GM12878 (cell line): ENCODE data around the gene FERD3L. TPM values are rescaled to one million over a fixed set of nuclear protein-coding genes. Genes with fewer than 3 reads are reported as not detected.

Source experiments
- ATAC-seq: fragments of 200-7000 bp; cut with Tn5 transposase; 3 replicates; pipeline ENCODE4 v1.9.1; 2020; ENCODE audit warnings: mild to moderate bottlenecking, moderate library complexity
- BruUV-seq: library from RNA; stranded (reverse); fragments of 400-500 nt; replicated peaks from 2 replicates; lab custom pipeline; 2021; lab: Mats Ljungman, UMichigan
- CTCF ChIA-PET: fragments of 300-600 bp; sonication (Branson Sonifier 250); formaldehyde crosslinking; extraction: SDS; loops from one replicate; lab custom pipeline; 2021; ENCODE audit warnings: inconsistent platforms; lab: Yijun Ruan, JAX
- POLR2A ChIA-PET: fragments of 350-600 bp; formaldehyde crosslinking; extraction: SDS; loops from one replicate; lab custom pipeline; 2021; ENCODE audit warnings: inconsistent platforms; lab: Charles Lee
- RAD21 ChIA-PET: fragments of 300-600 bp; sonication (Branson Sonifier 250); formaldehyde crosslinking; loops from one replicate; lab custom pipeline; 2023; ENCODE audit warnings: antibody characterized with exemption; ENCODE audit not compliant: unreplicated experiment; lab: Charles Lee
- SMC1A ChIA-PET: fragments of 300-600 bp; sonication (Branson Sonifier 250); formaldehyde crosslinking; loops from one replicate; lab custom pipeline; 2023; ENCODE audit not compliant: unreplicated experiment, uncharacterized antibody; lab: Charles Lee
- DNase-seq: peaks from one replicate; pipeline ENCODE4 v3.0.0-alpha.2; 2011; ENCODE audit warnings: low read depth, low spot score
- FAIRE-seq: peaks from 3 replicates; lab custom pipeline; 2011; peaks lifted over from hg19 to GRCh38; lab: Jason Lieb, UNC
- H2AFZ ChIP-seq: 2 replicates; pipeline ENCODE4 v1.6.0; 2011; ENCODE audit warnings: low read depth, low read length, control low read depth; ENCODE audit not compliant: control insufficient read depth
- H3K27ac ChIP-seq: 2 replicates; pipeline ENCODE4 v1.5.1; 2011; ENCODE audit warnings: control low read depth; ENCODE audit not compliant: control insufficient read depth, insufficient read depth
- H3K27me3 ChIP-seq, 2 experiments: replicated peaks in 1 of 2; 2 replicates each; pipeline versions ENCODE4 v1.6.0 to v1.6.1; 2011; ENCODE audit warnings: low read length in 1 of 2; ENCODE audit not compliant: control insufficient read depth in 2 of 2, insufficient read depth in 2 of 2
- H3K36me3 ChIP-seq, 2 experiments: 2 replicates each; pipeline ENCODE4 v1.5.1; 2011; ENCODE audit warnings: low read length in 1 of 2; ENCODE audit not compliant: control insufficient read depth in 2 of 2, insufficient read depth in 2 of 2
- H3K4me1 ChIP-seq: 2 replicates; pipeline ENCODE4 v1.6.1; 2011; ENCODE audit warnings: mild to moderate bottlenecking, low read length, moderate library complexity, mixed read lengths; ENCODE audit not compliant: control insufficient read depth, insufficient read depth
- H3K4me2 ChIP-seq: 2 replicates; pipeline ENCODE4 v1.6.0; 2011; ENCODE audit warnings: control low read depth; ENCODE audit not compliant: control insufficient read depth, insufficient read depth
- H3K4me3 ChIP-seq: fragments of 200-600 bp; sonication (generic); 2 replicates; pipeline ENCODE4 v1.5.1; 2016
- H3K79me2 ChIP-seq: 2 replicates; pipeline ENCODE4 v1.6.0; 2011; ENCODE audit warnings: low read length; ENCODE audit not compliant: control insufficient read depth, insufficient read depth
- H3K9ac ChIP-seq: 2 replicates; pipeline ENCODE4 v1.8.0; 2011; ENCODE audit warnings: low read length, control low read depth, mixed read lengths; ENCODE audit not compliant: control insufficient read depth, insufficient read depth
- H3K9me3 ChIP-seq: replicated peaks from 3 replicates; pipeline ENCODE4 v1.5.1; 2011; ENCODE audit warnings: mild to moderate bottlenecking, low read length; ENCODE audit not compliant: control insufficient read depth, insufficient read depth
- H4K20me1 ChIP-seq: 2 replicates; pipeline ENCODE4 v1.6.0; 2011; ENCODE audit not compliant: control insufficient read depth, insufficient read depth
- BRCA1 ChIP-seq: IDR thresholded peaks from 2 replicates; pipeline ENCODE4 v1.6.1; 2011; ENCODE audit warnings: low read depth, low read length, improper control_type of control experiment
- EZH2 ChIP-seq: IDR thresholded peaks from 2 replicates; pipeline ENCODE4 v1.6.1; 2012; ENCODE audit warnings: low read depth, mild to moderate bottlenecking, control low read depth, inconsistent platforms, low read length, borderline replicate concordance; ENCODE audit not compliant: control insufficient read depth
- FOXK2 ChIP-seq: fragments of 450-650 bp; IDR thresholded peaks from 2 replicates; pipeline ENCODE4 v1.6.1; 2017; ENCODE audit warnings: mild to moderate bottlenecking, moderate library complexity
- GATAD2B ChIP-seq: fragments of 450-650 bp; conservative IDR thresholded peaks from 2 replicates; pipeline ENCODE4 v1.6.1; 2017; ENCODE audit warnings: low read depth, mild to moderate bottlenecking, moderate library complexity
- IRF4 ChIP-seq: IDR thresholded peaks from 2 replicates; pipeline ENCODE4 v1.6.1; 2011; ENCODE audit warnings: low read depth, low read length
- NFYB ChIP-seq: IDR thresholded peaks from 2 replicates; pipeline ENCODE4 v1.6.1; 2011; ENCODE audit warnings: low read depth, mild to moderate bottlenecking, low read length, improper control_type of control experiment, moderate library complexity; ENCODE audit not compliant: insufficient read depth
- NR2C1 ChIP-seq: fragments of 450-650 bp; IDR thresholded peaks from 2 replicates; pipeline ENCODE4 v1.6.1; 2017; ENCODE audit warnings: antibody characterized with exemption, mild to moderate bottlenecking, moderate library complexity
- PAX8 ChIP-seq: fragments of 450-650 bp; IDR thresholded peaks from 2 replicates; pipeline ENCODE4 v1.6.1; 2017; ENCODE audit warnings: mild to moderate bottlenecking, moderate library complexity
- POLR2AphosphoS5 ChIP-seq: IDR thresholded peaks from 2 replicates; pipeline ENCODE4 v1.6.1; 2011; ENCODE audit warnings: mild to moderate bottlenecking, low read length, inconsistent platforms
- RUNX3 ChIP-seq: IDR thresholded peaks from 2 replicates; pipeline ENCODE4 v1.6.1; 2012; ENCODE audit warnings: low read length, inconsistent platforms
- STAT3 ChIP-seq: IDR thresholded peaks from 2 replicates; pipeline ENCODE4 v1.6.1; 2011; ENCODE audit warnings: low read depth, low read length, improper control_type of control experiment
- SUPT20H ChIP-seq: IDR thresholded peaks from 2 replicates; pipeline ENCODE4 v1.6.1; 2011; ENCODE audit warnings: low read depth, mild to moderate bottlenecking, low read length, moderate library complexity, borderline replicate concordance; ENCODE audit not compliant: control insufficient read depth
- TAF1 ChIP-seq: IDR thresholded peaks from 2 replicates; pipeline ENCODE4 v1.6.1; 2011; ENCODE audit warnings: mild to moderate bottlenecking, low read depth, low read length, borderline replicate concordance
- ZBED1 ChIP-seq: IDR thresholded peaks from 2 replicates; pipeline ENCODE4 v1.6.1; 2016; ENCODE audit warnings: borderline replicate concordance
- WGBS: methylation state at CpG from one replicate; pipeline ENCODE4 v1.1.6; 2016; ENCODE audit warnings: low lambda C conversion rate; ENCODE audit not compliant: insufficient replicate concordance, insufficient coverage; ENCODE audit errors: missing lambda C conversion rate; 5-methylcytosine and 5-hydroxymethylcytosine counted together
- in situ Hi-C: fragments of 300-500 bp; cut with MboI; formaldehyde crosslinking; loops from 9 replicates; pipeline ENCODE4 v1.14.3; 2018; ENCODE audit warnings: mixed read lengths
- intact Hi-C: fragments of 100-400 bp; cut with micrococcal nuclease; formaldehyde crosslinking; loops from one replicate; pipeline ENCODE4 v1.14.2; 2022; ENCODE audit not compliant: unreplicated experiment
- polyA plus RNA-seq, 11 experiments: library from polyadenylated mRNA; depleted of rRNA in 4 of 11; unstranded in 6 of 11; stranded (reverse) in 5 of 11; fragments of >200 nt; fragmentation: Nextera tagmentation in 4 of 11; fragmentation: Illumina TruSeq in 1 of 11; extraction: Ambion mirVana in 4 of 11; extraction: Trizol in 1 of 11; gene quantifications; 1 replicate in 1 of 11; 2 replicates in 10 of 11; pipeline versions ENCODE4 v1.2.1 to v1.2.3, GENCODE V29; 2011 to 2016; ENCODE audit warnings: inconsistent platforms in 2 of 11, missing spikeins in 2 of 11, low read depth in 1 of 11
- total RNA-seq, 4 experiments: library from RNA; depleted of rRNA in 3 of 4; stranded (reverse); fragments of >200 nt in 3 of 4; fragmentation: Illumina TruSeq in 1 of 4; extraction: Trizol in 1 of 4; gene quantifications; 2 replicates each; pipeline versions ENCODE4 v1.2.1 to v1.2.3, GENCODE V29; 2013 to 2021
- TF ChIP-seq, protein P1 (sequence below): fragments of 450-650 bp; formaldehyde crosslinking; IDR thresholded peaks from 2 replicates; pipeline ENCODE4 v1.5.0; 2022; ENCODE audit warnings: mild to moderate bottlenecking, missing genetic modification characterization
- TF ChIP-seq, protein P2 (sequence below): IDR thresholded peaks from 2 replicates; pipeline ENCODE4 v1.6.1; 2012; ENCODE audit warnings: low read depth, low read length, improper control_type of control experiment
- TF ChIP-seq, protein P3 (sequence below): fragments of 450-650 bp; IDR thresholded peaks from 2 replicates; pipeline ENCODE4 v1.6.1; 2016; ENCODE audit warnings: mild to moderate bottlenecking
- TF ChIP-seq, protein P4 (sequence below): fragments of 450-650 bp; IDR thresholded peaks from 2 replicates; pipeline ENCODE4 v1.6.1; 2014; ENCODE audit warnings: mild to moderate bottlenecking

Gene FERD3L
- total and polyA plus RNA-seq, 10 of the 15 experiments (the other 5 are each of a cell fraction or from before 2014, with no cell fraction given), result not detected

DNA sequence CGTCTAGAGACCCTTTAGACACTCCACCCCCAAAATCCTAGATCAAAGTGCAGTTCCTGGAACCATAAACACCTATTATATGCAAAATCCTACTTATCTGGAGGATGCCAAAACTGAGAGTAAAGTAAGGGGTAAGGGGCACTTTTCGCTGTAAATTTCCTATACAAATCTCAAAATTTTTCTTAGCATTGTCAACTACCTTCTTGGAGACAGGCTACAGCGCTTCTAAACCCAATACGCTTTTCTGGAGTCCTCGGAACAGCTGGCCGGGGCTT is 38.2 kb downstream of the FERD3L start (continued):
- TF ChIP-seq, protein P1, sequence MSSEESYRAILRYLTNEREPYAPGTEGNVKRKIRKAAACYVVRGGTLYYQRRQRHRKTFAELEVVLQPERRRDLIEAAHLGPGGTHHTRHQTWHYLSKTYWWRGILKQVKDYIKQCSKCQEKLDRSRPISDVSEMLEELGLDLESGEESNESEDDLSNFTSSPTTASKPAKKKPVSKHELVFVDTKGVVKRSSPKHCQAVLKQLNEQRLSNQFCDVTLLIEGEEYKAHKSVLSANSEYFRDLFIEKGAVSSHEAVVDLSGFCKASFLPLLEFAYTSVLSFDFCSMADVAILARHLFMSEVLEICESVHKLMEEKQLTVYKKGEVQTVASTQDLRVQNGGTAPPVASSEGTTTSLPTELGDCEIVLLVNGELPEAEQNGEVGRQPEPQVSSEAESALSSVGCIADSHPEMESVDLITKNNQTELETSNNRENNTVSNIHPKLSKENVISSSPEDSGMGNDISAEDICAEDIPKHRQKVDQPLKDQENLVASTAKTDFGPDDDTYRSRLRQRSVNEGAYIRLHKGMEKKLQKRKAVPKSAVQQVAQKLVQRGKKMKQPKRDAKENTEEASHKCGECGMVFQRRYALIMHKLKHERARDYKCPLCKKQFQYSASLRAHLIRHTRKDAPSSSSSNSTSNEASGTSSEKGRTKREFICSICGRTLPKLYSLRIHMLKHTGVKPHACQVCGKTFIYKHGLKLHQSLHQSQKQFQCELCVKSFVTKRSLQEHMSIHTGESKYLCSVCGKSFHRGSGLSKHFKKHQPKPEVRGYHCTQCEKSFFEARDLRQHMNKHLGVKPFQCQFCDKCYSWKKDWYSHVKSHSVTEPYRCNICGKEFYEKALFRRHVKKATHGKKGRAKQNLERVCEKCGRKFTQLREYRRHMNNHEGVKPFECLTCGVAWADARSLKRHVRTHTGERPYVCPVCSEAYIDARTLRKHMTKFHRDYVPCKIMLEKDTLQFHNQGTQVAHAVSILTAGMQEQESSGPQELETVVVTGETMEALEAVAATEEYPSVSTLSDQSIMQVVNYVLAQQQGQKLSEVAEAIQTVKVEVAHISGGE, result no peak
- TF ChIP-seq EZH2 (no peak), IRF4 (no peak), RUNX3 (no peak)

DNA sequence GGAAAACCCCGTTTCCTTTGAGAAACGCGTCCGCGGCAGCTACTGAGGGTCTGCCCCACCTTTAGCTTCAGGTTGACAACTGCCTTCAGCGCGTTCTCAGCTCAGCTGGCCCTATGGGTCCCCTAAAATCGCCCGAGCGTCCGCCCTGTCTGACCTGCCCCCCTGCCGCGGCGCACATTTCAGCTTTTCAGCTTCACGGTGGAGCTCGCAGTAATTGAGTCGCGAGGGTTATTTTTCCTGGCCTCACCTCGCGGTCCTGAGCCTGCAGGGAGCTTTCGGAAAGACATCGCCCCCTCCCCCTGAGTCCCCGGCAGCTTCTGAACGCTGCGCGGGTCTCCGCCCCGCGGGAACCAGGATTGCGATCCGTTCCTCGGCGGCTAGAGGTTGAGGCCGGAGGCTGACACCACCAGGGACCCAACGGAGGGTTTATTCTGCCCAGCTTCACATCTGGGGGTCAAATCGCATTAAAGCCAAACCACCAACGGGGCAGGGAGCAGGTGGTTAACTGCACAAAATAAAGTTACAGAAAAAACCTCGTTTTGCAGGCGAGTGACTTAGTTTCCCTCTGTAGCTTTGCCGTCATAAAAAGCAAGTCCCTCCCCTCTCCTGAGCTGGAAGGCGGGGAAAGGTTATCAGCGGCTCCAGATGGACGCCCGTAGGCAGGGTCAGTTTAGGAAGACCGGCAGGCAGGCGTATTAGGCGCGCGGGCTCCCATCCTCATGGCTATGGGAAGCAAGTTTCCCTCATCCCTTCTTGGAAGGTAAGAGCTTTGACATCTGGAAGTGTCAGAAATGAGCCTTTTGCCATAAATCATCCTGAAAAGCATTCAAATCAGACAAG is 38.8 kb downstream of the FERD3L start:
- Histone ChIP-seq H2AFZ (no peak overlapping the region), H3K9ac (no peak overlapping the region), H3K79me2 (no peaks in the 10 kb centered on the region), H3K36me3 (no peaks in the 10 kb centered on the region), H3K4me3 (no peak overlapping the region), H4K20me1 (no peaks in the 10 kb centered on the region), H3K27me3 (peaks cover 8 to 14% of the 10 kb centered on the region in 2 experiments), H3K9me3 (no peaks in the 10 kb centered on the region; the same call in 1 of the 3 replicates), H3K4me2 (no peak overlapping the region), H3K4me1 (no peaks in the 10 kb centered on the region; the same call in 1 of the 2 replicates)
- intact Hi-C loops (no loop called here), in situ Hi-C loops (loop anchor here (25.0 kb wide), 1 partner anchor 556 kb away; no protein-coding TSS in a partner anchor)
- DNase-seq, result no peak
- ATAC-seq, result no peak
- RAD21 ChIA-PET, result no interaction called here
- CTCF ChIA-PET, result no interaction called here
- SMC1A ChIA-PET, result interaction anchor here (1.2 kb wide), 1 partner anchor 10 kb away, joined by 3 read pairs; no protein-coding TSS in a partner anchor
- FAIRE-seq, result no peak
- POLR2A ChIA-PET, result no interaction called here
- 28% methylated on average over 49 of the region's 49 CpGs for WGBS
- no TSS peak for BruUV-seq
- TF ChIP-seq FOXK2 (no peak), ZBED1 (no peak), BRCA1 (no peak), PAX8 (no peak), TAF1 (no peak), STAT3 (no peak), NFYB (no peak), SUPT20H (no peak), NR2C1 (no peak), POLR2AphosphoS5 (no peak), GATAD2B (no peak)
- TF ChIP-seq, protein P2, sequence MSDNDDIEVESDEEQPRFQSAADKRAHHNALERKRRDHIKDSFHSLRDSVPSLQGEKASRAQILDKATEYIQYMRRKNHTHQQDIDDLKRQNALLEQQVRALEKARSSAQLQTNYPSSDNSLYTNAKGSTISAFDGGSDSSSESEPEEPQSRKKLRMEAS, result no peak
- TF ChIP-seq, protein P3, sequence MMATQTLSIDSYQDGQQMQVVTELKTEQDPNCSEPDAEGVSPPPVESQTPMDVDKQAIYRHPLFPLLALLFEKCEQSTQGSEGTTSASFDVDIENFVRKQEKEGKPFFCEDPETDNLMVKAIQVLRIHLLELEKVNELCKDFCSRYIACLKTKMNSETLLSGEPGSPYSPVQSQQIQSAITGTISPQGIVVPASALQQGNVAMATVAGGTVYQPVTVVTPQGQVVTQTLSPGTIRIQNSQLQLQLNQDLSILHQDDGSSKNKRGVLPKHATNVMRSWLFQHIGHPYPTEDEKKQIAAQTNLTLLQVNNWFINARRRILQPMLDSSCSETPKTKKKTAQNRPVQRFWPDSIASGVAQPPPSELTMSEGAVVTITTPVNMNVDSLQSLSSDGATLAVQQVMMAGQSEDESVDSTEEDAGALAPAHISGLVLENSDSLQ, result no peak
- TF ChIP-seq, protein P4, sequence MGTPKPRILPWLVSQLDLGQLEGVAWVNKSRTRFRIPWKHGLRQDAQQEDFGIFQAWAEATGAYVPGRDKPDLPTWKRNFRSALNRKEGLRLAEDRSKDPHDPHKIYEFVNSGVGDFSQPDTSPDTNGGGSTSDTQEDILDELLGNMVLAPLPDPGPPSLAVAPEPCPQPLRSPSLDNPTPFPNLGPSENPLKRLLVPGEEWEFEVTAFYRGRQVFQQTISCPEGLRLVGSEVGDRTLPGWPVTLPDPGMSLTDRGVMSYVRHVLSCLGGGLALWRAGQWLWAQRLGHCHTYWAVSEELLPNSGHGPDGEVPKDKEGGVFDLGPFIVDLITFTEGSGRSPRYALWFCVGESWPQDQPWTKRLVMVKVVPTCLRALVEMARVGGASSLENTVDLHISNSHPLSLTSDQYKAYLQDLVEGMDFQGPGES, result no peak
- TF ChIP-seq, all 136 proteins: peak for 0
- H3K27ac ChIP-seq, result no peak overlapping the region
